GM13977 (cell line): ENCODE data around the gene SCYGR1.

Experiments used
- DNase-seq: peaks from one replicate; pipeline ENCODE4 v3.0.0; 2012; ENCODE audit warnings: low spot score
- CTCF ChIP-seq: IDR thresholded peaks from 2 replicates; pipeline ENCODE4 v1.5.1; 2012; ENCODE audit warnings: mild to moderate bottlenecking, control low read depth; ENCODE audit not compliant: insufficient read depth; ENCODE audit errors: extremely low read depth, missing control alignments
- in situ Hi-C: fragments of 300-500 bp; cut with MboI; formaldehyde crosslinking; loops from one replicate; pipeline ENCODE4 v1.12.0; 2022; ENCODE audit warnings: low sequenced_read_pairs, low pct_unique_long_range_greater_than_20kb, mixed read lengths, inconsistent platforms; ENCODE audit not compliant: unreplicated experiment

SCYGR1 gene

GRCh38 chr2:227402959-227403358 lies 15.2 kb upstream of the SCYGR1 start:
- TF ChIP-seq CTCF: no peak
- in situ Hi-C loops: no loop called here
- no peak for DNase-seq

GRCh38 chr2:227402321-227402720 lies 14.6 kb upstream of the SCYGR1 start:
- in situ Hi-C loops: no loop called here
- DNase-seq: no peak

GRCh38 chr2:227401550-227401949 lies 13.8 kb upstream of the SCYGR1 start:
- no peak for DNase-seq
- TF ChIP-seq CTCF: no peak
- in situ Hi-C loops: no loop called here

More at GRCh38 chr2:227402321-227402720, 14.6 kb upstream of the SCYGR1 start:
- TF ChIP-seq CTCF: no peak

- TF ChIP-seq CTCF: no peak
- DNase-seq: no peak
- in situ Hi-C loops: no loop called here
Measured at GRCh38 chr2:227398684-227399670, 11.2 kb upstream of the SCYGR1 start.

- no peak for DNase-seq
- TF ChIP-seq CTCF: no peak
- in situ Hi-C loops: no loop called here
Measured at GRCh38 chr2:227397562-227397961, 9.8 kb upstream of the SCYGR1 start.

GRCh38 chr2:227395556-227395955 lies 7.8 kb upstream of the SCYGR1 start:
- no peak for DNase-seq
- in situ Hi-C loops: no loop called here
- TF ChIP-seq CTCF: no peak
